Loucy (cell line): ENCODE results near the gene RNF141.

Source experiments
- EZH2phosphoT487 ChIP-seq: fragments of 200-600 bp; IDR thresholded peaks from 2 replicates; pipeline ENCODE4 v1.6.1; 2018; ENCODE audit warnings: antibody characterized with exemption, mild to moderate bottlenecking, moderate library complexity, borderline replicate concordance
- TF ChIP-seq, protein P1 (sequence below): fragments of 200-600 bp; sonication (generic); conservative IDR thresholded peaks from 2 replicates; pipeline ENCODE4 v1.5.1; 2014; ENCODE audit warnings: mild to moderate bottlenecking, antibody characterized with exemption, low read length

DNA sequence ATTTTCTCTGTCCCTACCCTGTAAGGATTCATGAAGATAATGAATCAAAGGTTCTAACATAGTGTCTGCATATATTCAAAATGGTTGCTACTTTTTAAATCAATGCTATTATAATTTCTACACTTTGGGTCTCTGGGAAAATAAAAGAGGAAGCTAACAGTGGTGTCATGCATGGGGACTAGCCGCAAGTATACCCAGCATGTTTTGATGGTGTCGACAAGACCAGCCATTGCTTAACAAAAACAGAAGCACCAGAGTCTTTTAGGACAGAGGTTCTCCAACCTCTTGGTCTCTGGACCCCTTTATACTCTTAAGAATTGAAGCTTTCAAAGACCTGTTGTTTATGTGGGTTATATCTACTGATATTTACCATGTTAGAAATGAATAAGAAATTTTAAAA, 37.8 kb downstream of the RNF141 start:
- TF ChIP-seq, protein P1, sequence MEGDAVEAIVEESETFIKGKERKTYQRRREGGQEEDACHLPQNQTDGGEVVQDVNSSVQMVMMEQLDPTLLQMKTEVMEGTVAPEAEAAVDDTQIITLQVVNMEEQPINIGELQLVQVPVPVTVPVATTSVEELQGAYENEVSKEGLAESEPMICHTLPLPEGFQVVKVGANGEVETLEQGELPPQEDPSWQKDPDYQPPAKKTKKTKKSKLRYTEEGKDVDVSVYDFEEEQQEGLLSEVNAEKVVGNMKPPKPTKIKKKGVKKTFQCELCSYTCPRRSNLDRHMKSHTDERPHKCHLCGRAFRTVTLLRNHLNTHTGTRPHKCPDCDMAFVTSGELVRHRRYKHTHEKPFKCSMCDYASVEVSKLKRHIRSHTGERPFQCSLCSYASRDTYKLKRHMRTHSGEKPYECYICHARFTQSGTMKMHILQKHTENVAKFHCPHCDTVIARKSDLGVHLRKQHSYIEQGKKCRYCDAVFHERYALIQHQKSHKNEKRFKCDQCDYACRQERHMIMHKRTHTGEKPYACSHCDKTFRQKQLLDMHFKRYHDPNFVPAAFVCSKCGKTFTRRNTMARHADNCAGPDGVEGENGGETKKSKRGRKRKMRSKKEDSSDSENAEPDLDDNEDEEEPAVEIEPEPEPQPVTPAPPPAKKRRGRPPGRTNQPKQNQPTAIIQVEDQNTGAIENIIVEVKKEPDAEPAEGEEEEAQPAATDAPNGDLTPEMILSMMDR: no peak
- no peak for TF ChIP-seq EZH2phosphoT487
